SK-N-SH (cell line): Measurements from ENCODE around the gene P4HTM. TPM values are rescaled to one million over a fixed set of nuclear protein-coding genes. Genes with fewer than 3 reads are reported as not detected.

Experiments
- CTCF ChIA-PET: fragments of 300-600, 350-600 bp; formaldehyde crosslinking; extraction: SDS; loops from one replicate; lab custom pipeline; 2021; lab: Yijun Ruan, JAX
- POLR2A ChIA-PET: fragments of 350-600 bp; sonication (Branson Sonifier 250); formaldehyde crosslinking; extraction: SDS; loops from one replicate; lab custom pipeline; 2020; ENCODE audit warnings: antibody characterized with exemption, inconsistent platforms; lab: Yijun Ruan, JAX
- DNase-seq: peaks from one replicate; pipeline ENCODE4 v3.0.0; 2012
- H2AFZ ChIP-seq: fragments of 200-600 bp; sonication (generic); 2 replicates; pipeline ENCODE4 v1.8.1; 2016; ENCODE audit warnings: antibody characterized with exemption, mild to moderate bottlenecking, low read depth
- H3F3A ChIP-seq: fragments of 200-600 bp; sonication (generic); replicated peaks from 2 replicates; pipeline ENCODE3; 2016; ENCODE audit warnings: antibody characterized with exemption, mild to moderate bottlenecking; ENCODE audit not compliant: insufficient read depth
- H3K27ac ChIP-seq, 2 experiments: fragments of 200-500 bp in 1 of 2; fragments of 200-600 bp in 1 of 2; sonication (Bioruptor generic) in 1 of 2; sonication (generic), shearing (Covaris generic) in 1 of 2; 2 replicates each; pipeline versions ENCODE4 v1.5.1 to v1.6.1; 2014 to 2016; ENCODE audit warnings: low read depth in 2 of 2, inconsistent platforms in 1 of 2, low read length in 1 of 2, mild to moderate bottlenecking in 1 of 2, mixed read lengths in 1 of 2
- H3K27me3 ChIP-seq: fragments of 200-600 bp; sonication (generic), shearing (Covaris generic); 2 replicates; pipeline ENCODE4 v1.6.1; 2016; ENCODE audit warnings: mixed run types; ENCODE audit not compliant: insufficient read depth
- H3K36me3 ChIP-seq, 2 experiments: fragments of 200-500 bp in 1 of 2; fragments of 200-600 bp in 1 of 2; sonication (Bioruptor generic) in 1 of 2; sonication (generic) in 1 of 2; replicated peaks in 1 of 2; 2 replicates each; pipeline versions ENCODE3 to v1.5.1; 2014 to 2016; ENCODE audit warnings: low read length in 1 of 2, mild to moderate bottlenecking in 1 of 2; ENCODE audit not compliant: insufficient read depth in 2 of 2, control insufficient read depth in 1 of 2
- H3K4me1 ChIP-seq, 2 experiments: fragments of 200-500 bp in 1 of 2; fragments of 200-600 bp in 1 of 2; sonication (Bioruptor generic) in 1 of 2; sonication (generic), shearing (Covaris generic) in 1 of 2; 2 replicates each; pipeline versions ENCODE4 v1.5.1 to v1.6.1; 2014 to 2016; ENCODE audit warnings: low read depth in 1 of 2, low read length in 1 of 2, mixed run types in 1 of 2; ENCODE audit not compliant: insufficient read depth in 2 of 2, control insufficient read depth in 1 of 2
- H3K4me2 ChIP-seq: fragments of 200-600 bp; sonication (generic), shearing (Covaris generic); 2 replicates; pipeline ENCODE4 v1.6.1; 2017; ENCODE audit warnings: mixed run types
- H3K4me3 ChIP-seq, 2 experiments: fragments of 200-500 bp in 1 of 2; fragments of 200-600 bp in 1 of 2; sonication (Bioruptor generic) in 1 of 2; sonication (generic), shearing (Covaris generic) in 1 of 2; 2 replicates each; pipeline versions ENCODE4 v1.5.1 to v1.8.1; 2014 to 2016; ENCODE audit warnings: low read depth in 2 of 2, inconsistent platforms in 1 of 2, low read length in 1 of 2, mild to moderate bottlenecking in 1 of 2, mixed read lengths in 1 of 2, moderate library complexity in 1 of 2
- H3K79me2 ChIP-seq: fragments of 200-600 bp; sonication (generic); 2 replicates; pipeline ENCODE4 v1.8.1; 2017; ENCODE audit warnings: mild to moderate bottlenecking; ENCODE audit not compliant: insufficient read depth
- H3K9ac ChIP-seq: fragments of 200-600 bp; sonication (generic); 2 replicates; pipeline ENCODE4 v1.6.1; 2017; ENCODE audit warnings: mixed run types
- H3K9me2 ChIP-seq: fragments of 200-600 bp; sonication (generic); 2 replicates; pipeline ENCODE4 v1.6.1; 2017; ENCODE audit warnings: mixed run types
- H3K9me3 ChIP-seq: fragments of 200-600 bp; sonication (generic); 2 replicates; pipeline ENCODE4 v1.6.1; 2017; ENCODE audit warnings: mixed run types, mild to moderate bottlenecking, moderate library complexity
- H4K20me1 ChIP-seq: fragments of 200-600 bp; sonication (generic); 2 replicates; pipeline ENCODE4 v1.6.1; 2017; ENCODE audit warnings: mild to moderate bottlenecking, mixed run types; ENCODE audit not compliant: insufficient read depth
- CTCF ChIP-seq: fragments of 200-600 bp; sonication (generic); IDR thresholded peaks from 2 replicates; pipeline ENCODE4 v1.6.1; 2017; ENCODE audit warnings: antibody characterized with exemption, mild to moderate bottlenecking, moderate library complexity
- EZH2phosphoT487 ChIP-seq: fragments of 200-600 bp; sonication (generic); IDR thresholded peaks from 2 replicates; pipeline ENCODE4 v1.6.1; 2017; ENCODE audit warnings: low read depth, mixed run types, mild to moderate bottlenecking, antibody characterized with exemption, moderate library complexity, borderline replicate concordance
- FOXJ3 ChIP-seq: sonication (generic); formaldehyde crosslinking; IDR thresholded peaks from 2 replicates; pipeline ENCODE4 v1.5.1; 2020; ENCODE audit warnings: mild to moderate bottlenecking, missing genetic modification reagents
- FOXM1 ChIP-seq: IDR thresholded peaks from 2 replicates; pipeline ENCODE4 v1.4.0; 2012; ENCODE audit warnings: low read depth, mild to moderate bottlenecking
- GATA2 ChIP-seq: sonication (generic); formaldehyde crosslinking; IDR thresholded peaks from 2 replicates; pipeline ENCODE4 v1.5.0; 2020; ENCODE audit warnings: mild to moderate bottlenecking, missing genetic modification reagents
- JUND ChIP-seq: IDR thresholded peaks from 2 replicates; pipeline ENCODE4 v1.4.0; 2012
- MEF2A ChIP-seq: IDR thresholded peaks from 2 replicates; pipeline ENCODE4 v1.4.0; 2012; ENCODE audit warnings: low read depth, borderline replicate concordance
- NFIC ChIP-seq: IDR thresholded peaks from 2 replicates; pipeline ENCODE4 v1.4.0; 2012; ENCODE audit warnings: borderline replicate concordance
- NRF1 ChIP-seq: IDR thresholded peaks from 2 replicates; pipeline ENCODE4 v1.6.1; 2012; ENCODE audit warnings: low read depth, mild to moderate bottlenecking, low read length
- RCOR1 ChIP-seq: fragments of 150-350 bp; IDR thresholded peaks from 2 replicates; pipeline ENCODE4 v1.6.1; 2017; ENCODE audit warnings: antibody characterized with exemption, low read length
- RFX5 ChIP-seq: IDR thresholded peaks from 2 replicates; pipeline ENCODE4 v1.6.1; 2012; ENCODE audit warnings: mild to moderate bottlenecking, improper control_type of control experiment, low read length
- SIN3A ChIP-seq: IDR thresholded peaks from 2 replicates; pipeline ENCODE4 v1.6.1; 2012; ENCODE audit warnings: low read depth, mild to moderate bottlenecking, low read length, moderate library complexity, borderline replicate concordance
- TEAD4 ChIP-seq: IDR thresholded peaks from 2 replicates; pipeline ENCODE4 v1.4.0; 2012; ENCODE audit warnings: mild to moderate bottlenecking, borderline replicate concordance; ENCODE audit not compliant: insufficient read depth
- WGBS: methylation state at CpG from one replicate; pipeline ENCODE4 v1.1.6; 2017; ENCODE audit warnings: low lambda C conversion rate; 5-methylcytosine and 5-hydroxymethylcytosine counted together
- polyA plus RNA-seq, 3 experiments: library from polyadenylated mRNA; depleted of rRNA; stranded (reverse); fragments of >200 nt; gene quantifications; 2 replicates each; pipeline ENCODE4 v1.2.3, GENCODE V29; 2012
- TF ChIP-seq, protein P1 (sequence below): fragments of 150-350 bp; IDR thresholded peaks from 2 replicates; pipeline ENCODE4 v1.6.1; 2017; ENCODE audit warnings: antibody characterized with exemption, low read length, low read depth, borderline replicate concordance
- TF ChIP-seq, protein P2 (sequence below): IDR thresholded peaks from 2 replicates; pipeline ENCODE4; 2012

Gene P4HTM
- polyA plus RNA-seq, 1 of the 3 experiments (the other 2 are of a cell fraction), result 21.0 TPM

DNA sequence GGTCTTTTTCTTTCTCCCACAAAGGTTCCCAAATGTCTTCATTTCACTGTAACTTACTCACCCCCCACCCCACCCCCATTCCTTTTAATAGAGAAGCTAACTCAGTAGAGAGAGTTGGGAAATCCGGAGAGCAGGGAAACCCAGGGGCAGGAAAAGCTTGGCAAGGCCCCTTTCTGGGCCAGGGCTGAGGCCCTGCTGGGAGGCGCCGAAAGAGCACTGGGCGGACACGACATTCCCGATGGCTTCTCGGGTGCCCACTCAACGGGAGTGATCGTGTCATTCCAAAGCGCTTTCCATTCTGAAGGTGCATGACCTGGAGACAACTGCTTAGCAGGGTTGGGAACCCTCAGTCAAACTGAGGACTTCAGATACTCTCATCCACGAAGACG lies 29.9 kb downstream of the P4HTM start:
- peak overlapping the region; percentile 99 for H3K9ac ChIP-seq

More for the DNA sequence above, 29.9 kb downstream of the P4HTM start:
- CTCF ChIA-PET, result interaction anchor here (1.6 to 14.2 kb wide), 3 partner anchors 9 to 31 kb away, joined by 8 to 114 read pairs (median 39); partner anchors contain the start of genes IMPDH2, P4HTM and WDR6
- H3K27me3 ChIP-seq, result no peaks in the 10 kb centered on the region
- TF ChIP-seq FOXM1 (no peak), NRF1 (no peak), TEAD4 (no peak), MEF2A (no peak), SIN3A (no peak), JUND (no peak), RFX5 (no peak), GATA2 (no peak), RCOR1 (no peak), NFIC (no peak), CTCF (no peak), FOXJ3 (CRISPR knock-in tag) (no peak), EZH2phosphoT487 (no peak)
- TF ChIP-seq, protein P1, sequence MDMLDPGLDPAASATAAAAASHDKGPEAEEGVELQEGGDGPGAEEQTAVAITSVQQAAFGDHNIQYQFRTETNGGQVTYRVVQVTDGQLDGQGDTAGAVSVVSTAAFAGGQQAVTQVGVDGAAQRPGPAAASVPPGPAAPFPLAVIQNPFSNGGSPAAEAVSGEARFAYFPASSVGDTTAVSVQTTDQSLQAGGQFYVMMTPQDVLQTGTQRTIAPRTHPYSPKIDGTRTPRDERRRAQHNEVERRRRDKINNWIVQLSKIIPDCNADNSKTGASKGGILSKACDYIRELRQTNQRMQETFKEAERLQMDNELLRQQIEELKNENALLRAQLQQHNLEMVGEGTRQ, result no peak
- TF ChIP-seq, protein P2, sequence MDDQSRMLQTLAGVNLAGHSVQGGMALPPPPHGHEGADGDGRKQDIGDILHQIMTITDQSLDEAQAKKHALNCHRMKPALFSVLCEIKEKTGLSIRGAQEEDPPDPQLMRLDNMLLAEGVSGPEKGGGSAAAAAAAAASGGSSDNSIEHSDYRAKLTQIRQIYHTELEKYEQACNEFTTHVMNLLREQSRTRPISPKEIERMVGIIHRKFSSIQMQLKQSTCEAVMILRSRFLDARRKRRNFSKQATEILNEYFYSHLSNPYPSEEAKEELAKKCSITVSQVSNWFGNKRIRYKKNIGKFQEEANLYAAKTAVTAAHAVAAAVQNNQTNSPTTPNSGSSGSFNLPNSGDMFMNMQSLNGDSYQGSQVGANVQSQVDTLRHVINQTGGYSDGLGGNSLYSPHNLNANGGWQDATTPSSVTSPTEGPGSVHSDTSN, result no peak
- TF ChIP-seq, all 33 proteins: peak for 0
- Histone ChIP-seq H3K4me1 (peaks cover 0 to 34% of the 10 kb centered on the region in 2 experiments; a peak in 1 of 4 replicates), H3K9me2 (no peaks in the 10 kb centered on the region), H2AFZ (no peak overlapping the region), H3K27ac (peak overlapping the region; percentile 90 to 99), H3K79me2 (peaks cover 63% of the 10 kb centered on the region), H4K20me1 (0 out of 2 replicates have a peak, but pooled peaks cover 5% of the 10 kb centered on the region), H3K36me3 (peaks cover 27 to 33% of the 10 kb centered on the region in 2 experiments), H3K4me2 (peak overlapping the region; percentile 97), H3K4me3 (peak overlapping the region; percentile 87 to 94), H3K9me3 (no peaks in the 10 kb centered on the region), H3F3A (peaks cover 45% of the 10 kb centered on the region)
- POLR2A ChIA-PET, result interaction anchor here (0.8 to 4.6 kb wide), 8 partner anchors 8 to 114 kb away, joined by 3 to 80 read pairs (median 14); partner anchors contain the start of genes IMPDH2, QRICH1 and WDR6
- DNase-seq, result no peak
- WGBS, result 35% methylated on average over 9 of the region's 12 CpGs
